Calu3 (cell line): ENCODE results near the gene ANKS1B. TPM values are rescaled to one million over a fixed set of nuclear protein-coding genes. Genes with fewer than 3 reads are reported as not detected.

Source experiments
- BruUV-seq: library from RNA; stranded (reverse); fragments of 400-500 nt; replicated peaks from 2 replicates; lab custom pipeline; 2021; lab: Mats Ljungman, UMichigan
- CTCF ChIA-PET: fragments of 300-600 bp; sonication (Branson Sonifier 250); formaldehyde crosslinking; loops from one replicate; lab custom pipeline; 2022; ENCODE audit warnings: antibody characterized with exemption; lab: Charles Lee
- DNase-seq: peaks from one replicate; pipeline ENCODE4 v3.0.0; 2022
- H3K27ac Mint-ChIP-seq: one replicate; pipeline ENCODE4 v1.8.0; 2022; ENCODE audit warnings: mixed read lengths; ENCODE audit not compliant: unreplicated experiment
- H3K27me3 Mint-ChIP-seq: one replicate; pipeline ENCODE4 v1.8.0; 2022; ENCODE audit warnings: mixed read lengths; ENCODE audit not compliant: unreplicated experiment
- H3K36me3 Mint-ChIP-seq: one replicate; pipeline ENCODE4 v1.8.0; 2022; ENCODE audit warnings: mild to moderate bottlenecking, moderate library complexity, mixed read lengths; ENCODE audit not compliant: insufficient read depth, unreplicated experiment
- H3K4me1 Mint-ChIP-seq: one replicate; pipeline ENCODE4 v1.8.0; 2022; ENCODE audit warnings: mild to moderate bottlenecking, low read depth, mixed read lengths; ENCODE audit not compliant: unreplicated experiment
- H3K4me3 Mint-ChIP-seq: one replicate; pipeline ENCODE4 v1.8.0; 2022; ENCODE audit warnings: mild to moderate bottlenecking, low read depth, moderate library complexity, mixed read lengths; ENCODE audit not compliant: unreplicated experiment
- H3K9me3 Mint-ChIP-seq: one replicate; pipeline ENCODE4 v1.8.0; 2022; ENCODE audit warnings: low read depth, mixed read lengths; ENCODE audit not compliant: unreplicated experiment
- CTCF ChIP-seq: fragments of 200-600 bp; IDR thresholded peaks from one replicate; pipeline ENCODE4 v1.8.0; 2022; ENCODE audit warnings: antibody characterized with exemption; ENCODE audit not compliant: unreplicated experiment
- intact Hi-C: fragments of 100-400 bp; cut with micrococcal nuclease; formaldehyde crosslinking; loops from one replicate; pipeline ENCODE4 v1.10.0; 2022; ENCODE audit not compliant: unreplicated experiment
- total RNA-seq: library from RNA; stranded (reverse); gene quantifications from 2 replicates; pipeline ENCODE4 v1.2.3, GENCODE V29; 2022

The ANKS1B gene
- total RNA-seq, 1 experiment from 2014 or later = 1.7 TPM

- no peaks in the 10 kb centered on the region for H3K4me1 Mint-ChIP-seq
- TF ChIP-seq CTCF = no peak
- H3K4me3 Mint-ChIP-seq = no peak overlapping the region
- no peak overlapping the region for H3K27ac Mint-ChIP-seq
- DNase-seq = no peak
- CTCF ChIA-PET = no interaction called here
- no peaks in the 10 kb centered on the region for H3K36me3 Mint-ChIP-seq
- no peaks in the 10 kb centered on the region for H3K27me3 Mint-ChIP-seq
- H3K9me3 Mint-ChIP-seq = no peaks in the 10 kb centered on the region
- no TSS peak for BruUV-seq
- intact Hi-C loops = no loop called here
Observed at GRCh38 chr12:99926511-99927169, 58.1 kb downstream of the ANKS1B start.

- H3K4me1 Mint-ChIP-seq = peaks cover 9% of the 10 kb centered on the region
- no peaks in the 10 kb centered on the region for H3K27me3 Mint-ChIP-seq
- no TSS peak for BruUV-seq
- intact Hi-C loops = no loop called here
- H3K9me3 Mint-ChIP-seq = no peaks in the 10 kb centered on the region
- no peak for DNase-seq
- H3K36me3 Mint-ChIP-seq = no peaks in the 10 kb centered on the region
- TF ChIP-seq CTCF = no peak
- no peak overlapping the region for H3K27ac Mint-ChIP-seq
- H3K4me3 Mint-ChIP-seq = no peak overlapping the region
- CTCF ChIA-PET = no interaction called here
Observed at GRCh38 chr12:99920353-99920960, 64.3 kb downstream of the ANKS1B start.

DNA sequence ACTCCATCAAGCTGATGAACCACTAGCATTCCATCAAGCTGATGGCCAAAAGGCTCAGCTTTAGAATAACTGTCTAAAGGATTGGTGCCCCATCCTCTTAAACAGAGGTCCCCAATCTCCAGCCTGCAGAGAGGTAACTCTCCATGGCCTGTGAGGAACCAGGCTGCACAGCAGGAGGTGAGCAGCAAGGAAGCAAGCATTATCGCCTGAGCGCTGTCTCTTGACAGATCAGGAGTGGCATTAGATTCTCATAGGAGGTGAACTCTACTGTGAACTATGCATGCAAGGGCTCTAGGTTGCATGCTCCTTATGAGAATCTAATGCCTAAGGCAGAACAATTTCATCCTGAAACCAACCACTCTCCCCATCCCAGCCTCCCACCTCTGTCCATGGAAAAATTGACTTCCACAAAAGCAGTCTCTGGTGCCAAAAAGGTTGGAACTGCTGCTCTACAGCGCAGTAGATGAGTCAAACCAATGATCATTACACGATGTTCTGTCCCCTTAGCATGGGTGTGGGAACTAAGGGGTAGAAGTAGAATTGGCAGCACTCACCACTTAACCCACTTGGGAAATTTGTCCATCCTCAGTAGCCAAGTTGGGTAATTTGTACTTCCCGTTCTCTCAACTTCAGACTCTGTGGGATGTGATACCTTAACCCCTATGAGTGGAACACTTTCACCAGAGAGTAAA, 66.9 kb downstream of the ANKS1B start:
- H3K27me3 Mint-ChIP-seq = no peaks in the 10 kb centered on the region
- H3K4me1 Mint-ChIP-seq = peaks cover 16% of the 10 kb centered on the region
- TF ChIP-seq CTCF = no peak
- BruUV-seq = no TSS peak
- no peak overlapping the region for H3K4me3 Mint-ChIP-seq
- H3K9me3 Mint-ChIP-seq = no peaks in the 10 kb centered on the region
- CTCF ChIA-PET = no interaction called here
- no peak overlapping the region for H3K27ac Mint-ChIP-seq
- DNase-seq = no peak
- intact Hi-C loops = no loop called here
- no peaks in the 10 kb centered on the region for H3K36me3 Mint-ChIP-seq

GRCh38 chr12:99916555-99916954, 68.2 kb downstream of the ANKS1B start:
- intact Hi-C loops = no loop called here
- DNase-seq = no peak
- no TSS peak for BruUV-seq
- Mint-ChIP-seq H3K27me3 (no peaks in the 10 kb centered on the region), H3K9me3 (no peaks in the 10 kb centered on the region), H3K27ac (no peak overlapping the region), H3K4me1 (peaks cover 16% of the 10 kb centered on the region), H3K4me3 (no peak overlapping the region), H3K36me3 (no peaks in the 10 kb centered on the region)
- no peak for TF ChIP-seq CTCF
- CTCF ChIA-PET = interaction anchor here (0.5 kb wide), 1 partner anchor 794 kb away, joined by 3 read pairs; no protein-coding TSS in a partner anchor
